NCI-H748 (cell line): ENCODE results near the gene MEIS3.
"Not testable (repeated sequence)": the region's sequence is repeated elsewhere in the genome, so short reads cannot be mapped to it uniquely, and the experiment has no call there.

Source experiments
- DNase-seq: peaks from one replicate; lab custom pipeline; 2025; ENCODE audit not compliant: unreplicated experiment; lab: John Stamatoyannopoulos, UW

The MEIS3 gene

GRCh38 chr19:47417107-47417745 is 2.1 kb downstream of the MEIS3 start:
- no peak for DNase-seq

- no peak for DNase-seq
Measured at GRCh38 chr19:47416643-47416985, 2.7 kb downstream of the MEIS3 start.

GRCh38 chr19:47415953-47416642 is 3.2 kb downstream of the MEIS3 start:
- DNase-seq = no peak

GRCh38 chr19:47414469-47414868 is 4.9 kb downstream of the MEIS3 start:
- DNase-seq = no peak

GRCh38 chr19:47413941-47414340 is 5.4 kb downstream of the MEIS3 start:
- DNase-seq = no peak

GRCh38 chr19:47411696-47412095 is 7.6 kb downstream of the MEIS3 start:
- not testable (repeated sequence) for DNase-seq

GRCh38 chr19:47411101-47411500 is 8.2 kb downstream of the MEIS3 start:
- DNase-seq = peak; percentile 41

- no peak for DNase-seq
Measured at GRCh38 chr19:47408156-47408938, 11.0 kb downstream of the MEIS3 start.

GRCh38 chr19:47407417-47407774 is 11.9 kb downstream of the MEIS3 start:
- DNase-seq = peak; percentile 44

GRCh38 chr19:47406711-47407416 is 12.5 kb downstream of the MEIS3 start:
- DNase-seq = peak; percentile 73

GRCh38 chr19:47405854-47406417 is 13.4 kb downstream of the MEIS3 start:
- no peak for DNase-seq

- DNase-seq = no peak
Measured at GRCh38 chr19:47405197-47405550, 14.2 kb downstream of the MEIS3 start.

GRCh38 chr19:47404334-47405196 is 14.8 kb downstream of the MEIS3 start:
- DNase-seq = no peak

- no peak for DNase-seq
Measured at GRCh38 chr19:47402504-47402903, 16.8 kb downstream of the MEIS3 start.

- DNase-seq = no peak
Measured at GRCh38 chr19:47398707-47399597, 20.4 kb downstream of the MEIS3 start.

- DNase-seq = peak; percentile 71
Measured at GRCh38 chr19:47391510-47392223, 27.7 kb downstream of the MEIS3 start.

GRCh38 chr19:47390533-47391488 is 28.5 kb downstream of the MEIS3 start:
- no peak for DNase-seq

GRCh38 chr19:47389150-47389556 is 30.2 kb downstream of the MEIS3 start:
- DNase-seq = peak; percentile 26
